ENCODE data around the gene JADE3. TPM values are rescaled to one million over a fixed set of nuclear protein-coding genes. Genes with fewer than 3 reads are reported as not detected.

The JADE3 gene
- polyA plus RNA-seq, 1 donor (not counting 4 experiments of a cell fraction or from before 2014, with no cell fraction given), result 8.2 TPM

GRCh38 chrX:47061238-47061919 is 149.2 kb downstream of the JADE3 start:
- Histone ChIP-seq H3K9me1 (ENCODE audit: control insufficient read depth, extremely low read depth, insufficient read depth, low read length) (no peaks in the 10 kb centered on the region), H3K4me3 (ENCODE audit: control insufficient read depth in 2 of 3, extremely low read depth in 1 of 3, insufficient read depth in 2 of 3, low read depth in 1 of 3, low read length in 3 of 3) (no peak overlapping the region), H3K79me2 (ENCODE audit: control insufficient read depth, insufficient read depth, low read length) (no peaks in the 10 kb centered on the region), H2AFZ (ENCODE audit: control insufficient read depth, low read length) (no peak overlapping the region), H3K36me3 (ENCODE audit: control insufficient read depth in 2 of 2, extremely low read depth in 1 of 2, insufficient read depth in 2 of 2, low read length in 2 of 2) (peaks cover 3 to 5% of the 10 kb centered on the region in 2 experiments), H3K4me2 (ENCODE audit: control insufficient read depth, extremely low read depth, insufficient read depth, low read depth, low read length) (no peak overlapping the region), H4K20me1 (ENCODE audit: control insufficient read depth, extremely low read depth, insufficient read depth, low read length) (no peaks in the 10 kb centered on the region), H3K27me3 (ENCODE audit: control insufficient read depth, extremely low read depth, insufficient read depth, low read length) (no peaks in the 10 kb centered on the region), H3K9ac (ENCODE audit: control insufficient read depth, extremely low read depth, insufficient read depth, low read length) (no peak overlapping the region), H3K4me1 (ENCODE audit: control insufficient read depth, extremely low read depth, insufficient read depth, low read length) (no peaks in the 10 kb centered on the region), H3K27ac (ENCODE audit: control insufficient read depth, insufficient read depth, low read length) (no peak overlapping the region), H3K9me3 (ENCODE audit: control insufficient read depth, low read depth, low read length) (no peaks in the 10 kb centered on the region)
- DNase-seq (ENCODE audit: low read depth, low spot score), result no peak
- FAIRE-seq, result no peak
- TF ChIP-seq CTCF (optimal IDR thresholded peaks at IDR 0.05 in 1 of 3, IDR thresholded peaks at IDR 0.05 in 1 of 3, conservative IDR thresholded peaks at IDR 0.05 in 1 of 3; ENCODE audit: extremely low read depth in 1 of 3, insufficient read depth in 2 of 3, low read length in 3 of 3), result no peak
- TF ChIP-seq EZH2 (IDR thresholded peaks at IDR 0.05; ENCODE audit: low read length), result no peak
- dilution Hi-C loops (cut with MboI; ENCODE audit: extremely low pct_ligation_motif_present, low sequenced_read_pairs), result no loop called here

GRCh38 chrX:47063179-47063578 is 151.0 kb downstream of the JADE3 start:
- no peak for TF ChIP-seq EZH2 (IDR thresholded peaks at IDR 0.05; ENCODE audit: low read length)
- TF ChIP-seq CTCF (optimal IDR thresholded peaks at IDR 0.05 in 1 of 3, IDR thresholded peaks at IDR 0.05 in 1 of 3, conservative IDR thresholded peaks at IDR 0.05 in 1 of 3; ENCODE audit: extremely low read depth in 1 of 3, insufficient read depth in 2 of 3, low read length in 3 of 3), result no peak
- H3K79me2 ChIP-seq (ENCODE audit: control insufficient read depth, insufficient read depth, low read length), result no peaks in the 10 kb centered on the region
- FAIRE-seq, result no peak
- no peaks in the 10 kb centered on the region for H3K4me1 ChIP-seq (ENCODE audit: control insufficient read depth, extremely low read depth, insufficient read depth, low read length)
- no peak overlapping the region for H3K27ac ChIP-seq (ENCODE audit: control insufficient read depth, insufficient read depth, low read length)
- H3K36me3 ChIP-seq (ENCODE audit: control insufficient read depth in 2 of 2, extremely low read depth in 1 of 2, insufficient read depth in 2 of 2, low read length in 2 of 2), result peaks cover 0 to 5% of the 10 kb centered on the region in 2 experiments
- no peak overlapping the region for H3K4me2 ChIP-seq (ENCODE audit: control insufficient read depth, extremely low read depth, insufficient read depth, low read depth, low read length)
- dilution Hi-C loops (cut with MboI; ENCODE audit: extremely low pct_ligation_motif_present, low sequenced_read_pairs), result no loop called here
- H3K27me3 ChIP-seq (ENCODE audit: control insufficient read depth, extremely low read depth, insufficient read depth, low read length), result no peaks in the 10 kb centered on the region
- no peaks in the 10 kb centered on the region for H3K9me1 ChIP-seq (ENCODE audit: control insufficient read depth, extremely low read depth, insufficient read depth, low read length)
- H2AFZ ChIP-seq (ENCODE audit: control insufficient read depth, low read length), result no peak overlapping the region
- H4K20me1 ChIP-seq (ENCODE audit: control insufficient read depth, extremely low read depth, insufficient read depth, low read length), result no peaks in the 10 kb centered on the region
- no peak overlapping the region for H3K9ac ChIP-seq (ENCODE audit: control insufficient read depth, extremely low read depth, insufficient read depth, low read length)
- no peaks in the 10 kb centered on the region for H3K9me3 ChIP-seq (ENCODE audit: control insufficient read depth, low read depth, low read length)
- no peak for DNase-seq (ENCODE audit: low read depth, low spot score)
- no peak overlapping the region for H3K4me3 ChIP-seq (ENCODE audit: control insufficient read depth in 2 of 3, extremely low read depth in 1 of 3, insufficient read depth in 2 of 3, low read depth in 1 of 3, low read length in 3 of 3)

Measured in keratinocyte (primary cell).